GM10266 (cell line): ENCODE measurements around the gene OBP2A.

Experiments used
- DNase-seq: peaks from one replicate; pipeline ENCODE4 v3.0.0; 2012; ENCODE audit errors: extremely low spot score
- CTCF ChIP-seq: IDR thresholded peaks from 2 replicates; pipeline ENCODE4 v1.5.1; 2012; ENCODE audit warnings: mild to moderate bottlenecking, low read depth; ENCODE audit not compliant: control insufficient read depth, insufficient read depth; ENCODE audit errors: missing control alignments

OBP2A gene

GRCh38 chr9:135521608-135522095 lies 24.3 kb upstream of the OBP2A start:
- no peak for DNase-seq
- TF ChIP-seq CTCF: no peak

- DNase-seq: no peak
- TF ChIP-seq CTCF: no peak
Observed at GRCh38 chr9:135522137-135522877, 23.6 kb upstream of the OBP2A start.

GRCh38 chr9:135522931-135523330 lies 23.0 kb upstream of the OBP2A start:
- no peak for DNase-seq
- TF ChIP-seq CTCF: no peak

- TF ChIP-seq CTCF: no peak
- DNase-seq: no peak
Observed at GRCh38 chr9:135523521-135524129, 22.3 kb upstream of the OBP2A start.

GRCh38 chr9:135524130-135524861 lies 21.6 kb upstream of the OBP2A start:
- no peak for TF ChIP-seq CTCF
- no peak for DNase-seq

- TF ChIP-seq CTCF: no peak
- DNase-seq: no peak
Observed at GRCh38 chr9:135525241-135526088, 20.5 kb upstream of the OBP2A start.
